CD4-positive, alpha-beta memory T cell (primary cell): Measurements from ENCODE around the gene CACNA1B. TPM values are rescaled to one million over a fixed set of nuclear protein-coding genes. Genes with fewer than 3 reads are reported as not detected.
"Not testable (repeated sequence)": the region's sequence is repeated elsewhere in the genome, so short reads cannot be mapped to it uniquely, and the experiment has no call there.

Experiments used
- CTCF ChIA-PET: fragments of 350-600 bp; sonication (Branson Sonifier 250); formaldehyde crosslinking; loops from one replicate; lab custom pipeline; 2021; ENCODE audit warnings: inconsistent platforms; ENCODE audit not compliant: partially characterized antibody; lab: Charles Lee
- POLR2A ChIA-PET: fragments of 350-600 bp; sonication (Branson Sonifier 250); formaldehyde crosslinking; loops from one replicate; lab custom pipeline; 2021; ENCODE audit not compliant: partially characterized antibody; lab: Charles Lee
- DNase-seq, 5 donors: peaks; one replicate each; pipeline versions ENCODE4 v3.0.0 to v3.0.0-alpha.2; 2020 to 2022; ENCODE audit warnings: mixed read lengths in 1 of 5
- H3K27ac ChIP-seq: one replicate; pipeline ENCODE4 v1.7.0; 2013; ENCODE audit warnings: low read depth, low read length
- H3K27me3 ChIP-seq: 2 replicates; pipeline ENCODE4 v1.7.0; 2013; ENCODE audit warnings: mild to moderate bottlenecking, low read length, moderate library complexity; ENCODE audit not compliant: insufficient read depth
- H3K36me3 ChIP-seq: 2 replicates; pipeline ENCODE4 v1.7.0; 2013; ENCODE audit warnings: mild to moderate bottlenecking, low read length, moderate library complexity; ENCODE audit not compliant: insufficient read depth
- H3K4me1 ChIP-seq: 2 replicates; pipeline ENCODE4 v1.7.0; 2013; ENCODE audit warnings: mild to moderate bottlenecking, low read length, moderate library complexity; ENCODE audit not compliant: insufficient read depth
- H3K4me3 ChIP-seq, 2 donors: one replicate each; pipeline ENCODE4 v1.7.0; 2013; ENCODE audit warnings: low read length in 2 of 2, mild to moderate bottlenecking in 1 of 2
- H3K9me3 ChIP-seq, 2 donors: one replicate each; pipeline ENCODE4 v1.7.0; 2013; ENCODE audit warnings: low read length in 2 of 2, control low read depth in 1 of 2; ENCODE audit not compliant: control insufficient read depth in 1 of 2
- H3K27ac Mint-ChIP-seq, 7 donors: one replicate each; pipeline ENCODE4 v1.8.0; 2020 to 2021; ENCODE audit warnings: mixed read lengths in 7 of 7, mild to moderate bottlenecking in 6 of 7, inconsistent platforms in 3 of 7, moderate library complexity in 3 of 7
- H3K27me3 Mint-ChIP-seq, 2 donors: one replicate each; pipeline ENCODE4 v1.8.0; 2020 to 2021; ENCODE audit warnings: mixed read lengths in 2 of 2
- H3K36me3 Mint-ChIP-seq, 2 donors: one replicate each; pipeline ENCODE4 v1.8.0; 2020 to 2021; ENCODE audit warnings: mixed read lengths in 2 of 2, inconsistent platforms in 1 of 2, mild to moderate bottlenecking in 1 of 2
- H3K4me1 Mint-ChIP-seq, 4 donors: one replicate each; pipeline ENCODE4 v1.8.0; 2020 to 2021; ENCODE audit warnings: mixed read lengths in 4 of 4, mild to moderate bottlenecking in 1 of 4
- H3K4me3 Mint-ChIP-seq, 8 donors: one replicate each; pipeline ENCODE4 v1.8.0; 2020 to 2021; ENCODE audit warnings: mixed read lengths in 8 of 8, mild to moderate bottlenecking in 7 of 8, moderate library complexity in 6 of 8, inconsistent platforms in 3 of 8
- H3K9me3 Mint-ChIP-seq, 8 donors: one replicate each; pipeline ENCODE4 v1.8.0; 2020 to 2021; ENCODE audit warnings: mixed read lengths in 8 of 8, mild to moderate bottlenecking in 5 of 8, inconsistent platforms in 3 of 8, moderate library complexity in 1 of 8
- intact Hi-C: fragments of 100-400 bp; cut with micrococcal nuclease; formaldehyde crosslinking; loops from one replicate; pipeline ENCODE4 v1.15.1; 2023
- polyA plus RNA-seq, 2 donors: library from polyadenylated mRNA; unstranded; fragments of 300-500 nt; fragmentation: Illumina TruSeq; gene quantifications; one replicate each; pipeline ENCODE4 v1.2.3, GENCODE V29; 2021
- total RNA-seq, 2 experiments: library from RNA; stranded (reverse); gene quantifications; one replicate each; pipeline ENCODE4 v1.2.3, GENCODE V29; 2021

The CACNA1B gene
- total and polyA plus RNA-seq, 4 experiments from 2014 or later: not detected

- Mint-ChIP-seq H3K4me1 (peaks cover 0 to 4% (median 0%) of the 10 kb centered on the region in 4 donors), H3K27ac (no peak overlapping the region), H3K9me3 (no peaks in the 10 kb centered on the region), H3K36me3 (no peaks in the 10 kb centered on the region), H3K27me3 (peaks cover 3 to 10% of the 10 kb centered on the region in 2 donors), H3K4me3 (no peak overlapping the region)
- ChIA-PET POLR2A (no interaction called here), CTCF (no interaction called here)
- intact Hi-C loops: no loop called here
- Histone ChIP-seq H3K4me3 (no peak overlapping the region), H3K9me3 (no peaks in the 10 kb centered on the region), H3K4me1 (no peaks in the 10 kb centered on the region), H3K36me3 (no peaks in the 10 kb centered on the region), H3K27ac (no peak overlapping the region), H3K27me3 (no peaks in the 10 kb centered on the region)
- no peak for DNase-seq
These were observed 4.3 kb downstream of the CACNA1B start for GRCh38 chr9:137881591-137882505.

- H3K4me3 Mint-ChIP-seq: no peak overlapping the region
- H3K4me1 ChIP-seq: no peaks in the 10 kb centered on the region
- no peak overlapping the region for H3K27ac ChIP-seq
- ChIA-PET CTCF (no interaction called here), POLR2A (no interaction called here)
- H3K27ac Mint-ChIP-seq: no peak overlapping the region
- H3K36me3 Mint-ChIP-seq: no peaks in the 10 kb centered on the region
- no peaks in the 10 kb centered on the region for H3K36me3 ChIP-seq
- peaks cover 3 to 10% of the 10 kb centered on the region in 2 donors for H3K27me3 Mint-ChIP-seq
- intact Hi-C loops: no loop called here
- H3K9me3 ChIP-seq: no peaks in the 10 kb centered on the region
- no peak overlapping the region for H3K4me3 ChIP-seq
- H3K4me1 Mint-ChIP-seq: peaks cover 0 to 4% (median 0%) of the 10 kb centered on the region in 4 donors
- DNase-seq: no peak
- H3K27me3 ChIP-seq: no peaks in the 10 kb centered on the region
- H3K9me3 Mint-ChIP-seq: no peaks in the 10 kb centered on the region
These were observed 4.9 kb downstream of the CACNA1B start for GRCh38 chr9:137882506-137882821.

GRCh38 chr9:137883977-137884376 lies 6.4 kb downstream of the CACNA1B start:
- intact Hi-C loops, H3K9me3 ChIP-seq, H3K36me3 Mint-ChIP-seq, POLR2A ChIA-PET, H3K27ac Mint-ChIP-seq, H3K4me1 Mint-ChIP-seq, H3K27ac ChIP-seq, H3K4me3 Mint-ChIP-seq, DNase-seq, H3K4me1 ChIP-seq, H3K27me3 ChIP-seq, H3K4me3 ChIP-seq, CTCF ChIA-PET, H3K27me3 Mint-ChIP-seq, H3K9me3 Mint-ChIP-seq, H3K36me3 ChIP-seq: not testable (repeated sequence)

- H3K36me3 Mint-ChIP-seq, H3K27me3 ChIP-seq, intact Hi-C loops, H3K9me3 ChIP-seq, H3K27ac Mint-ChIP-seq, H3K4me3 ChIP-seq, CTCF ChIA-PET, H3K27me3 Mint-ChIP-seq, H3K36me3 ChIP-seq, POLR2A ChIA-PET, H3K4me1 Mint-ChIP-seq, H3K4me1 ChIP-seq, H3K27ac ChIP-seq, H3K9me3 Mint-ChIP-seq, H3K4me3 Mint-ChIP-seq: not testable (repeated sequence)
- DNase-seq: peak in 2 of 5 donors; percentile 7
These were observed 7.0 kb downstream of the CACNA1B start for GRCh38 chr9:137884547-137884946.

GRCh38 chr9:137885121-137885520 lies 7.5 kb downstream of the CACNA1B start:
- H3K4me3 Mint-ChIP-seq, H3K27ac ChIP-seq, H3K9me3 Mint-ChIP-seq, intact Hi-C loops, H3K36me3 ChIP-seq, POLR2A ChIA-PET, H3K9me3 ChIP-seq, CTCF ChIA-PET, H3K4me3 ChIP-seq, H3K27me3 ChIP-seq, H3K36me3 Mint-ChIP-seq, H3K4me1 Mint-ChIP-seq, H3K27ac Mint-ChIP-seq, H3K4me1 ChIP-seq, DNase-seq, H3K27me3 Mint-ChIP-seq: not testable (repeated sequence)

GRCh38 chr9:137888621-137889020 lies 11.0 kb downstream of the CACNA1B start:
- H3K27ac Mint-ChIP-seq, CTCF ChIA-PET, H3K9me3 ChIP-seq, H3K9me3 Mint-ChIP-seq, POLR2A ChIA-PET, H3K4me1 ChIP-seq, H3K4me3 ChIP-seq, DNase-seq, H3K4me3 Mint-ChIP-seq, H3K27me3 ChIP-seq, H3K27ac ChIP-seq, H3K4me1 Mint-ChIP-seq, H3K36me3 Mint-ChIP-seq, H3K36me3 ChIP-seq, H3K27me3 Mint-ChIP-seq, intact Hi-C loops: not testable (repeated sequence)

- H3K4me1 Mint-ChIP-seq, H3K4me1 ChIP-seq, intact Hi-C loops, H3K27ac Mint-ChIP-seq, H3K36me3 ChIP-seq, H3K27me3 Mint-ChIP-seq, H3K9me3 ChIP-seq, DNase-seq, H3K4me3 Mint-ChIP-seq, H3K9me3 Mint-ChIP-seq, H3K4me3 ChIP-seq, POLR2A ChIA-PET, H3K27me3 ChIP-seq, H3K27ac ChIP-seq, CTCF ChIA-PET, H3K36me3 Mint-ChIP-seq: not testable (repeated sequence)
These were observed 12.4 kb downstream of the CACNA1B start for GRCh38 chr9:137889966-137890365.
